Loucy (cell line): ENCODE results near the gene RNASET2.

Experiments
- H2AFZ ChIP-seq: fragments of 200-600 bp; sonication (generic); 2 replicates; pipeline ENCODE4 v1.6.0; 2016; ENCODE audit warnings: antibody characterized with exemption, mild to moderate bottlenecking, low read length, moderate library complexity
- H3F3A ChIP-seq: fragments of 200-600 bp; 2 replicates; pipeline ENCODE4 v1.6.0; 2016; ENCODE audit warnings: antibody characterized with exemption, low read depth, mild to moderate bottlenecking
- H3K27me3 ChIP-seq: fragments of 200-600 bp; sonication (generic); 2 replicates; pipeline ENCODE4 v1.6.1; 2014; ENCODE audit warnings: low read length, mild to moderate bottlenecking; ENCODE audit not compliant: insufficient read depth, poor library complexity, severe bottlenecking
- H3K36me3 ChIP-seq: fragments of 200-600 bp; sonication (generic); 2 replicates; pipeline ENCODE4 v1.6.1; 2016; ENCODE audit warnings: low read length; ENCODE audit not compliant: insufficient read depth
- H3K4me1 ChIP-seq: fragments of 200-600 bp; sonication (generic); 2 replicates; pipeline ENCODE4 v1.5.1; 2014; ENCODE audit warnings: low read length, mild to moderate bottlenecking; ENCODE audit not compliant: insufficient read depth, poor library complexity, severe bottlenecking
- H3K4me2 ChIP-seq: fragments of 200-600 bp; sonication (generic); 2 replicates; pipeline ENCODE4 v1.6.0; 2014; ENCODE audit warnings: antibody characterized with exemption, low read length, low read depth, mild to moderate bottlenecking; ENCODE audit not compliant: poor library complexity, severe bottlenecking
- H3K4me3 ChIP-seq: fragments of 200-600 bp; sonication (generic); 2 replicates; pipeline ENCODE4 v1.5.1; 2014; ENCODE audit warnings: low read length, mild to moderate bottlenecking, mixed read lengths; ENCODE audit not compliant: poor library complexity, severe bottlenecking
- H3K79me2 ChIP-seq: fragments of 200-600 bp; sonication (generic); 2 replicates; pipeline ENCODE4 v1.6.1; 2014; ENCODE audit warnings: low read length; ENCODE audit not compliant: insufficient read depth
- H3K9ac ChIP-seq: fragments of 200-600 bp; sonication (generic); 2 replicates; pipeline ENCODE4 v1.6.0; 2014; ENCODE audit warnings: mild to moderate bottlenecking, low read depth, low read length, moderate library complexity; ENCODE audit not compliant: poor library complexity, severe bottlenecking
- H3K9me2 ChIP-seq: fragments of 200-600 bp; sonication (generic); replicated peaks from 2 replicates; pipeline ENCODE4 v1.6.1; 2016; ENCODE audit warnings: low read depth, low read length, mixed read lengths
- H3K9me3 ChIP-seq: fragments of 200-600 bp; sonication (generic); 2 replicates; pipeline ENCODE4 v1.6.1; 2014; ENCODE audit warnings: mild to moderate bottlenecking, antibody characterized with exemption, low read length, low read depth; ENCODE audit not compliant: insufficient read depth
- H4K20me1 ChIP-seq: fragments of 200-600 bp; sonication (generic); 2 replicates; pipeline ENCODE4 v1.6.0; 2014; ENCODE audit warnings: antibody characterized with exemption, low read length, mild to moderate bottlenecking; ENCODE audit not compliant: insufficient read depth, poor library complexity, severe bottlenecking
- CTCF ChIP-seq: fragments of 200-600 bp; sonication (generic); conservative IDR thresholded peaks from 2 replicates; pipeline ENCODE4 v1.5.1; 2014; ENCODE audit warnings: mild to moderate bottlenecking, antibody characterized with exemption, low read length
- EZH2phosphoT487 ChIP-seq: fragments of 200-600 bp; IDR thresholded peaks from 2 replicates; pipeline ENCODE4 v1.6.1; 2018; ENCODE audit warnings: antibody characterized with exemption, mild to moderate bottlenecking, moderate library complexity, borderline replicate concordance

RNASET2 gene

GRCh38 chr6:166997768-166998255 is 41.5 kb upstream of the RNASET2 start:
- Histone ChIP-seq H3K79me2 (peaks cover 94% of the 10 kb centered on the region), H2AFZ (no peak overlapping the region), H3K4me3 (peak overlapping the region; percentile 97)

GRCh38 chr6:166997348-166997747 is 41.0 kb upstream of the RNASET2 start:
- Histone ChIP-seq H3K4me2 (peak overlapping the region; percentile 74), H3K9me3 (no peaks in the 10 kb centered on the region), H3F3A (no peaks in the 10 kb centered on the region), H4K20me1 (peaks cover 34% of the 10 kb centered on the region), H3K4me1 (peaks cover 40% of the 10 kb centered on the region), H3K27me3 (no peaks in the 10 kb centered on the region), H2AFZ (no peak overlapping the region), H3K9ac (peak overlapping the region; percentile 91), H3K4me3 (peak overlapping the region; percentile 97), H3K36me3 (no peaks in the 10 kb centered on the region), H3K79me2 (peaks cover 94% of the 10 kb centered on the region), H3K9me2 (no peaks in the 10 kb centered on the region)
- no peak for TF ChIP-seq CTCF
- no peak for TF ChIP-seq EZH2phosphoT487

More at GRCh38 chr6:166997768-166998255, 41.5 kb upstream of the RNASET2 start:
- peak overlapping the region; percentile 74 for H3K4me2 ChIP-seq
- H3F3A ChIP-seq, result no peaks in the 10 kb centered on the region
- no peaks in the 10 kb centered on the region for H3K36me3 ChIP-seq
- TF ChIP-seq CTCF (peak; percentile 45), EZH2phosphoT487 (no peak)
- peaks cover 45% of the 10 kb centered on the region for H3K4me1 ChIP-seq
- H4K20me1 ChIP-seq, result peaks cover 39% of the 10 kb centered on the region
- no peaks in the 10 kb centered on the region for H3K27me3 ChIP-seq
- no peaks in the 10 kb centered on the region for H3K9me2 ChIP-seq
- no peaks in the 10 kb centered on the region for H3K9me3 ChIP-seq
- peak overlapping the region; percentile 91 for H3K9ac ChIP-seq

GRCh38 chr6:166996406-166996805 is 40.1 kb upstream of the RNASET2 start:
- Histone ChIP-seq H2AFZ (no peak overlapping the region), H3K4me2 (peak overlapping the region; percentile 74), H3K4me1 (peaks cover 31% of the 10 kb centered on the region), H3K79me2 (peaks cover 89% of the 10 kb centered on the region), H3K4me3 (peak overlapping the region; percentile 97), H3K9ac (no peak overlapping the region), H3F3A (no peaks in the 10 kb centered on the region), H3K9me2 (no peaks in the 10 kb centered on the region), H3K27me3 (no peaks in the 10 kb centered on the region), H4K20me1 (peaks cover 31% of the 10 kb centered on the region), H3K9me3 (no peaks in the 10 kb centered on the region), H3K36me3 (peaks cover 3% of the 10 kb centered on the region; the same call in 1 of the 2 replicates)
- TF ChIP-seq EZH2phosphoT487, result no peak
- TF ChIP-seq CTCF, result no peak
